Fibroblast of villous mesenchyme (primary cell): ENCODE data around the gene MMEL1. TPM values are rescaled to one million over a fixed set of nuclear protein-coding genes. Genes with fewer than 3 reads are reported as not detected.

ENCODE experiments used
- DNase-seq: peaks from one replicate; pipeline ENCODE4 v3.0.0-alpha.2; 2010; ENCODE audit warnings: low read depth
- H3K4me3 ChIP-seq: 2 replicates; pipeline ENCODE4 v1.5.1; 2011; ENCODE audit warnings: low read depth, mild to moderate bottlenecking, low read length
- total RNA-seq: library from RNA; depleted of rRNA; stranded (reverse); fragments of >200 nt; gene quantifications from 2 replicates; pipeline ENCODE4 v1.2.3, GENCODE V29; 2012
- TF ChIP-seq, protein P1 (sequence below): IDR thresholded peaks from 2 replicates; pipeline ENCODE4 v1.5.1; 2012; ENCODE audit warnings: low read depth, mild to moderate bottlenecking, low read length; ENCODE audit not compliant: insufficient read depth

Gene MMEL1
- total RNA-seq, 1 donor = under 0.01 TPM

DNA sequence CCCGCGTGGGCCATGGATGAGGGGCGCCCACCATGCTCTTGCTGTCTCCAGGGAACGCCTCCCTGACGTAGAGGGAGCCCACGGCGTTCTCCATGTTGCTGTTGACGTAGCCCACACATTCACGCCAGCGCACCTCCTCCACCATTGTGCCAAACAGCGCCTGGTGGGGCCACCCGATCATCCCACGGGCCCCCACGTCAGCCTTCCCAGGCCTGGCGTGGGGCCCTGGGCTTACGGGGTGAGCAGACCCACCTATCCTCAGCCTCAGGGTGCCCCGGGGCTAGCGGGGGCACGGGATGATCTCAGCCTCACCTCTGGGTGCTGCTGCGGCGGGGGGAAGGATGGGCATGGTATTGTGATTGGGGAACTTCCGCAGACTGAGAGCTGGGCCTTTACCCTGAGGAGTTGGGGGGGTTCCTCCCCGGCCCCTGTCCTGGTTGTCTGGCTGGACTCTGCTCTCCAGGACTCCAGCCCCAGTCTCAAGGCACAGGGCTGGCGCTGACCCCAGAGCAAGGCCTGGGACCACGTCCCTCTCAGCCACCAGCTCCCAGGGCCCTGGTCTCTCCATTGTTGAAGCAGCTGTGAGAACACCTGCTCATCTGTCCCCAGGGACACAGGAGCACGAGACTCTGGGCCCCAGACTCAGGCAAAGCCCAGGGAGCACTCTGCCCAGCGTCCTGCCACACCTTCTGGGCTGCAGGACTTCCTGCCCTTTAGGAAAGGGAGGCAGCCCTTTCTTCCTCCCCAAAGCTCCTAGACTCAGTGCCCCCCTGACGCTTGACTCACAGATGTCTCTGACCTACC, 36.1 kb downstream of the MMEL1 start:
- no peak overlapping the region for H3K4me3 ChIP-seq
- TF ChIP-seq, protein P1, sequence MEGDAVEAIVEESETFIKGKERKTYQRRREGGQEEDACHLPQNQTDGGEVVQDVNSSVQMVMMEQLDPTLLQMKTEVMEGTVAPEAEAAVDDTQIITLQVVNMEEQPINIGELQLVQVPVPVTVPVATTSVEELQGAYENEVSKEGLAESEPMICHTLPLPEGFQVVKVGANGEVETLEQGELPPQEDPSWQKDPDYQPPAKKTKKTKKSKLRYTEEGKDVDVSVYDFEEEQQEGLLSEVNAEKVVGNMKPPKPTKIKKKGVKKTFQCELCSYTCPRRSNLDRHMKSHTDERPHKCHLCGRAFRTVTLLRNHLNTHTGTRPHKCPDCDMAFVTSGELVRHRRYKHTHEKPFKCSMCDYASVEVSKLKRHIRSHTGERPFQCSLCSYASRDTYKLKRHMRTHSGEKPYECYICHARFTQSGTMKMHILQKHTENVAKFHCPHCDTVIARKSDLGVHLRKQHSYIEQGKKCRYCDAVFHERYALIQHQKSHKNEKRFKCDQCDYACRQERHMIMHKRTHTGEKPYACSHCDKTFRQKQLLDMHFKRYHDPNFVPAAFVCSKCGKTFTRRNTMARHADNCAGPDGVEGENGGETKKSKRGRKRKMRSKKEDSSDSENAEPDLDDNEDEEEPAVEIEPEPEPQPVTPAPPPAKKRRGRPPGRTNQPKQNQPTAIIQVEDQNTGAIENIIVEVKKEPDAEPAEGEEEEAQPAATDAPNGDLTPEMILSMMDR = no peak
- DNase-seq = no peak

DNA sequence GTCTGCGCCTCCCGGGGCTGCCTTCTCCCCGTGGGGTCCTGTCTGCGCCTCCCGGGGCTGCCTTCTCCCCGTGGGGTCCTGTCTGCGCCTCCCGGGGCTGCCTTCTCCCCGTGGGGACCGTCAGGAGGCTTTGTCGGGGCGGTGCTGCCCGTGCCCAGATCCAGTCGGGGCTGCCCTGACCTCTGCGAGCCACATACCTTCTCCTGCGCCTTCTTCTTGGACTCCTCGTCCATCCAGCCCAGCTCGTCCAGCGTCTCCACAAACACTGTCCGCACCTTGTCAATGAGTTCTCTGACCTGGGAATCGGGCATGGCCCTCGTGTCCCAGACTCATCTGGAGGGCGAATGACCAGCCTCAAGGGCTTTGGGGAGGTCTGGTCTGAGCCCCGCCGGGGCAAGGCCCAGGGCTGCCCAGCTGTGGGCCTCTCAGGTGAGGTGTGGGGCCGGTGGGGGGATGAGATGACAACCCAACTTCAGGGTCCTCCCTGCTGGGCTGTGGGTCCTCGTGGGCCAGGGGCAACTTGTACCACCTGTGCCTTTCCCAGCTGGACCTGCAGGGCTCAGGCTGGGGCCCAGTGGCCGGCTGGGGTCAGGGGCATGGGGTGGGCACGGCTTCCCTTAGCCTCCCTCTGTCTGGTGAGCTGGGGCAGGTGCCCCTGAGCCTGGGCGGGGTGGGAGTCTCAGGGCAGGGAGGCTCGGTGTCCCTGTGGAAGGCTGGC, 36.8 kb downstream of the MMEL1 start:
- DNase-seq = no peak
- no peak overlapping the region for H3K4me3 ChIP-seq
- TF ChIP-seq, protein P1 = no peak

DNA sequence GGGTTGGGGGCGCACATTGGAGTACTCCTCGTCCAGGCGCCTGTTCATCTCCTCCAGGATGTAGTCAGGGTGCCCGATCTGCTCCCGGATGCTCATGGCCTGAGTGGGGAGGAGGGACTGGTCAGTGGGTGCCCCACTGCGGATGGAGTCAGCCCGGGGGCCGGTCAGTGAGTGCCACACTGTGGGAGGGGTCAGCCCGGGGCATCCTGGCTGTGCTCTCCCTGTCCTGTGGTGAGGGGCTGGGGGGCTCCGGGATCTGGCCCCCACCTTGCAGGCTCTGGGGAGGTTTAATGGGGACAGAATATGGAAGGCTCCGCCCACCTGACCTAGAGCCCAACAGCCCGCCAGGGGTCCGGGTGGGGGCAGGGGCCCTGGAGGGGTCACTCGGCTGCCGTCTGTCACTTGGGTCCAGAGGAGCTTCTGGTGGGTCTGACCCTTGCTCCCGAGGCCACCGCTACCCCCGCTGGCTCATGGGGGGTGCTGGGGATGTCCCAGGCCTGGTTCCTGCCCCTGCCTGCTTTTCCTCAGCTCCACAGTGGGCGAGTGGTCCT, 37.5 kb downstream of the MMEL1 start:
- H3K4me3 ChIP-seq = no peak overlapping the region
- no peak for DNase-seq
- TF ChIP-seq, protein P1 = no peak

DNA sequence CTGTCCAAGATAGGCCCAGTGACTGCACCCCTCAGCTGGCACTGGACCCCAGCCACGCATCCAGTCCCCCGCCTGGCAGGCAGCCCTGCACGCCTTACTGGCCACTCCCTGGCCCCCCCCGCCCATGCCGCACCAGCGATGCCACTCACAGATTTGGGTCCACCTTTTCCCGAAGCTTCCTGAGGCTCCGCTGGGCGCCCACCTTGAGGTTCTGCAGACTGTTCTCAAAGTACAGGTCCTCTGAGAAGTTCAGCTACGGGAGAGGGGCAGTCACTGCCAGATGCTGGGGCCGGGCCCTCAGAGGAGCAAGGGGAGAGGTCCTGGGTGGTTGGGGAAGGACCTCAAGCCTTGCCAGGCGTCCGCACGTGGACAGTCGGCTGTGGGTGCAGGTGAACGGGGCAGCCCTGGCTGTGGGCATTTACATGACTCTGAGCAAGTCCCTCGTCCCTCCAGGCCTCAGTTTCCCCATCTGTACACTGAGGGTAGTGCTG, 38.1 kb downstream of the MMEL1 start:
- H3K4me3 ChIP-seq = no peak overlapping the region
- no peak for DNase-seq
- TF ChIP-seq, protein P1 = no peak

DNA sequence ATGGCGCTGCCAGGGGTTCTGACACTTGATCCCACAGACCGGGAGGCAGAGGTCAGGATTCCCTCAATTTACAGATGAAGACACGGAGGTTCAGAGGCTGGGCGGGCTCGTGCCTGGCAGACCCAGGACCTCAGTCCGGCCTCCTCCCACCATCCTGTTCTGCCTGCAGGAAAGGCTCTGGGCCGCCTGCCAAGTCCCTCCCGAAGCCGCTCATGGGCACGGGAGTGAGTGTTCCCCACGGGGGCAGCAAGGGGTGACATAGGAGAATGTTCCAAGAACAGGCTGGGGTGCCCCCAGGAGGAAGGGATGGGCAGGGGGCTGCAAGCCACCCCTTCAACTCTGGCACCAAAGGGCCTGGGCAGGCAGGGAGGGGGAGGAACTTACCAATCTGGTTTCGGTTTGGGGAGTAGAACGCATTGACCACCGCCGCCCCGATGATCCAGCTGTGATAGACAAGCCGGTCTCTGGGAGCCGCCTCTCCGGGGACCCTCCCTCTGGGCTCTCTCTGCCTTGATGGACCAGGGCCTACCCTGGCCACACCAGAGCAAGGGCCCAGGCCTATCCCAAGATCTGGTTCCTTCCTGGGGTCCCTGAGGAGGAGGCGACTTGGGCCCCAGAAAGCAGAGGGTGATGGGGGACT, 38.7 kb downstream of the MMEL1 start:
- TF ChIP-seq, protein P1 = no peak
- peak; percentile 30 for DNase-seq
- H3K4me3 ChIP-seq = peak overlapping the region; percentile 21

DNA sequence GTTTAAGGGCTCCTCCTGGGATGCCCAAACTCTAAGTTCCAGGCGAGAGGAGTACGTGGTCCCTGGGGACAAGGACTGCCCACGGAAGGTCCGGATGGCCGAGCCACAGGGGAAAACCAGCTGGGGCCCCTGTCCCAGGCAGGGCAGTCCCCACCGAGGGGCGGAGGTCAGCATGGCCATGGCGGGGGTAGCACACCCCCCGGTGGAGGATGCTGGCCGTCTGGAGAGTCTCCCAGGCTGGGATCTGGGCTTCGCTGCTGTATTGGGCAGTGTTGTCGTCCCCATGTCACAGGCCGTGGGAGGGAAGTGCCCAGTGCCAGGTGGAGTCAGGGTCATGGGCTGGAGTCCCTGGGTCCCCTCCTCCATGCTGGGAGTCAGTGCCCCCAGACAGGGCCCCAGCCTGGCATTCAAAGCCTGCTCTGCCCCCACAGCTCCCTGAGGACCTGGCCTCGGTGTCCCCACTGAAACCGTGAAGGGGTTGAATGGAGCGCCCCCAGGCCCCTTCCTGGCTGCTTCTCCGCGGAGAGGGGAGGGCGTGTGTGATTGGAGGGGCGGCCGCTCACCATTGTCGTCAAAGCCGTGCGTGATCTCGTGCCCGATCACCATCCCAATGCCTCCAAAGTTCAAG, 39.5 kb downstream of the MMEL1 start:
- no peak for DNase-seq
- no peak overlapping the region for H3K4me3 ChIP-seq
- TF ChIP-seq, protein P1 = no peak
